K562 (cell line): Measurements from ENCODE around the gene SP6. TPM values are rescaled to one million over a fixed set of nuclear protein-coding genes. Genes with fewer than 3 reads are reported as not detected.

Experiments
- ATAC-seq: fragments of 200-7000 bp; cut with Tn5 transposase; 3 replicates; pipeline ENCODE4 v1.9.1; 2020; ENCODE audit warnings: moderate library complexity
- BruUV-seq: library from RNA; stranded (reverse); fragments of 400-500 nt; replicated peaks from 2 replicates; lab custom pipeline; 2021; lab: Mats Ljungman, UMichigan
- CTCF ChIA-PET: fragments of 300-600 bp; formaldehyde crosslinking; extraction: SDS; loops from one replicate; lab custom pipeline; 2021; ENCODE audit warnings: low intra/inter-chr PET ratio; lab: Yijun Ruan, JAX
- POLR2A ChIA-PET: fragments of 300-600, 350-650 bp; sonication (Branson Sonifier 250); formaldehyde crosslinking; extraction: SDS; loops from one replicate; lab custom pipeline; 2021; ENCODE audit warnings: antibody characterized with exemption, inconsistent platforms; lab: Yijun Ruan, JAX
- DNase-seq, 4 experiments: peaks; one replicate each; pipeline versions ENCODE4 v3.0.0 to v3.0.0-alpha.2; 2011 to 2018; ENCODE audit warnings: low spot score in 3 of 4, mixed read lengths in 3 of 4; ENCODE audit errors: extremely low read depth in 1 of 4
- FAIRE-seq: peaks from 2 replicates; lab custom pipeline; 2011; peaks lifted over from hg19 to GRCh38; lab: Jason Lieb, UNC
- H2AFZ ChIP-seq: 2 replicates; pipeline ENCODE4 v1.6.0; 2011; ENCODE audit warnings: low read depth, low read length, control low read depth, inconsistent platforms
- H3K27ac ChIP-seq: fragments of 200-600 bp; 3 replicates; pipeline ENCODE4 v1.8.0; 2011; ENCODE audit warnings: low read depth, mild to moderate bottlenecking, control low read depth, inconsistent platforms, low read length, moderate library complexity, mixed read lengths; ENCODE audit errors: extremely low read depth
- H3K27me3 ChIP-seq, 2 experiments: fragments of 300-600 bp in 1 of 2; 2 replicates in 1 of 2; 3 replicates in 1 of 2; pipeline versions ENCODE4 v1.6.0 to v1.8.0; 2011; ENCODE audit warnings: inconsistent platforms in 2 of 2, low read length in 2 of 2, mild to moderate bottlenecking in 1 of 2, mixed read lengths in 1 of 2, moderate library complexity in 1 of 2; ENCODE audit not compliant: control insufficient read depth in 2 of 2, insufficient read depth in 2 of 2
- H3K36me3 ChIP-seq: fragments of 300-600 bp; 3 replicates; pipeline ENCODE4 v1.8.0; 2011; ENCODE audit warnings: mild to moderate bottlenecking, low read length, inconsistent platforms; ENCODE audit not compliant: control insufficient read depth, insufficient read depth
- H3K4me1 ChIP-seq, 2 experiments: fragments of 200-600 bp in 1 of 2; replicated peaks in 1 of 2; 2 replicates in 1 of 2; 3 replicates in 1 of 2; pipeline versions ENCODE4 v1.5.1 to v1.8.0; 2011; ENCODE audit warnings: inconsistent platforms in 2 of 2, low read length in 2 of 2, mild to moderate bottlenecking in 1 of 2, mixed read lengths in 1 of 2, moderate library complexity in 1 of 2; ENCODE audit not compliant: control insufficient read depth in 2 of 2, insufficient read depth in 2 of 2
- H3K4me2 ChIP-seq: 2 replicates; pipeline ENCODE4 v1.6.1; 2011; ENCODE audit warnings: low read length, control low read depth, inconsistent platforms, mixed read lengths; ENCODE audit not compliant: insufficient read depth
- H3K4me3 ChIP-seq: fragments of 200-600 bp; sonication (generic), shearing (Covaris generic); 2 replicates; pipeline ENCODE4 v1.5.1; 2016; ENCODE audit warnings: control low read depth, inconsistent platforms
- H3K79me2 ChIP-seq: fragments of 200-600 bp; 3 replicates; pipeline ENCODE4 v1.8.0; 2011; ENCODE audit warnings: low read length, inconsistent platforms; ENCODE audit not compliant: control insufficient read depth, insufficient read depth
- H3K9ac ChIP-seq, 2 experiments: 2 replicates each; pipeline versions ENCODE4 v1.6.0 to v1.6.1; 2011; ENCODE audit warnings: low read depth in 2 of 2, low read length in 2 of 2, control low read depth in 1 of 2, inconsistent platforms in 1 of 2, mild to moderate bottlenecking in 1 of 2, mixed read lengths in 1 of 2; ENCODE audit not compliant: insufficient read depth in 1 of 2
- H3K9me1 ChIP-seq: one replicate; pipeline ENCODE4 v1.6.0; 2011; ENCODE audit warnings: inconsistent platforms, mild to moderate bottlenecking, low read length, moderate library complexity; ENCODE audit not compliant: control insufficient read depth, insufficient read depth
- H3K9me3 ChIP-seq: replicated peaks from 2 replicates; pipeline ENCODE4 v1.5.1; 2011; ENCODE audit warnings: low read depth, low read length, inconsistent platforms; ENCODE audit not compliant: control insufficient read depth, insufficient read depth
- H4K20me1 ChIP-seq: replicated peaks from 2 replicates; pipeline ENCODE4 v1.6.1; 2011; ENCODE audit warnings: low read length, inconsistent platforms, mixed read lengths; ENCODE audit not compliant: control insufficient read depth, insufficient read depth
- FOS ChIP-seq: IDR thresholded peaks from 3 replicates; pipeline ENCODE4 v1.6.1; 2011; ENCODE audit not compliant: insufficient read length; ENCODE audit errors: extremely low read depth
- MAFG ChIP-seq: fragments of 450-650 bp; conservative IDR thresholded peaks from 2 replicates; pipeline ENCODE4 v1.6.1; 2016; ENCODE audit warnings: missing genetic modification characterization, missing compliant biosample characterization
- OTX1 ChIP-seq: fragments of 450-650 bp; formaldehyde crosslinking; IDR thresholded peaks from 2 replicates; pipeline ENCODE4 v1.4.0; 2022; ENCODE audit warnings: mild to moderate bottlenecking
- RAD21 ChIP-seq, 2 experiments: fragments of 250-450 bp in 1 of 2; fragments of 450-650 bp in 1 of 2; sonication (Bioruptor Pico) in 1 of 2; formaldehyde crosslinking in 1 of 2; IDR thresholded peaks in 1 of 2; conservative IDR thresholded peaks in 1 of 2; 2 replicates each; pipeline versions ENCODE4 v1.4.0 to v1.8.0; 2020 to 2022; ENCODE audit warnings: mild to moderate bottlenecking in 2 of 2, moderate library complexity in 1 of 2
- SOX6 ChIP-seq: fragments of 450-650 bp; IDR thresholded peaks from 2 replicates; pipeline ENCODE4 v1.6.1; 2014; ENCODE audit warnings: mild to moderate bottlenecking
- TRIM24 ChIP-seq, 2 experiments: fragments of 450-650 bp; IDR thresholded peaks; 2 replicates each; pipeline ENCODE4 v1.6.1; 2016
- ZBTB9 ChIP-seq: fragments of 450-650 bp; formaldehyde crosslinking; IDR thresholded peaks from 2 replicates; pipeline ENCODE4 v1.4.0; 2020; ENCODE audit warnings: mild to moderate bottlenecking, moderate library complexity
- ZNF184 ChIP-seq: sonication (generic); formaldehyde crosslinking; IDR thresholded peaks from 2 replicates; pipeline ENCODE4 v1.5.0; 2020; ENCODE audit warnings: missing genetic modification reagents
- ZNF239 ChIP-seq: fragments of 250-450 bp; sonication (Bioruptor Pico); IDR thresholded peaks from 2 replicates; pipeline ENCODE4 v1.4.0; 2020; ENCODE audit warnings: mild to moderate bottlenecking
- ZNF592 ChIP-seq: fragments of 450-650 bp; IDR thresholded peaks from 2 replicates; pipeline ENCODE4 v1.6.1; 2017; ENCODE audit warnings: antibody characterized with exemption, mild to moderate bottlenecking
- WGBS: fragments of 100-300 bp; shearing (Covaris generic); methylation state at CpG from one replicate; pipeline ENCODE4 v1.1.6; 2016; ENCODE audit warnings: low coverage, mixed read lengths; ENCODE audit not compliant: insufficient coverage; ENCODE audit errors: missing lambda C conversion rate; 5-methylcytosine and 5-hydroxymethylcytosine counted together
- in situ Hi-C: fragments of 300-500 bp; cut with MboI; formaldehyde crosslinking; loops from 4 replicates; pipeline ENCODE4 v1.15.0; 2018; ENCODE audit warnings: inconsistent platforms, mixed read lengths
- intact Hi-C: fragments of 100-400 bp; cut with micrococcal nuclease; formaldehyde crosslinking; loops from 2 replicates; pipeline ENCODE4 v1.14.2; 2022
- polyA plus RNA-seq, 8 experiments: library from polyadenylated mRNA; depleted of rRNA in 4 of 8; stranded (reverse) in 5 of 8; unstranded in 3 of 8; fragments of >200 nt; fragmentation: Nextera tagmentation in 2 of 8; fragmentation: Illumina TruSeq in 1 of 8; extraction: Ambion mirVana in 2 of 8; extraction: Trizol in 1 of 8; gene quantifications; 2 replicates each; pipeline versions ENCODE4 v1.2.1 to v1.2.3, GENCODE V29; 2011 to 2014; ENCODE audit warnings: inconsistent platforms in 1 of 8, missing spikeins in 1 of 8
- total RNA-seq, 7 experiments: library from RNA; depleted of rRNA in 6 of 7; stranded (reverse); fragments of >200 nt in 6 of 7; fragmentation: Illumina TruSeq in 2 of 7; extraction: Trizol in 2 of 7; gene quantifications; 2 replicates each; pipeline versions ENCODE4 v1.2.1 to v1.2.3, GENCODE V29; 2011 to 2021; ENCODE audit warnings: low replicate concordance in 1 of 7
- TF ChIP-seq, protein P1 (sequence below): fragments of 150-350 bp; conservative IDR thresholded peaks from 2 replicates; pipeline ENCODE4 v1.6.1; 2014; ENCODE audit warnings: low read length

The SP6 gene
- total and polyA plus RNA-seq, 9 of the 15 experiments (the other 6 are each of a cell fraction or from before 2014, with no cell fraction given): 0.11 to 7.9 (median 2.2) TPM

- TF ChIP-seq, protein P1, sequence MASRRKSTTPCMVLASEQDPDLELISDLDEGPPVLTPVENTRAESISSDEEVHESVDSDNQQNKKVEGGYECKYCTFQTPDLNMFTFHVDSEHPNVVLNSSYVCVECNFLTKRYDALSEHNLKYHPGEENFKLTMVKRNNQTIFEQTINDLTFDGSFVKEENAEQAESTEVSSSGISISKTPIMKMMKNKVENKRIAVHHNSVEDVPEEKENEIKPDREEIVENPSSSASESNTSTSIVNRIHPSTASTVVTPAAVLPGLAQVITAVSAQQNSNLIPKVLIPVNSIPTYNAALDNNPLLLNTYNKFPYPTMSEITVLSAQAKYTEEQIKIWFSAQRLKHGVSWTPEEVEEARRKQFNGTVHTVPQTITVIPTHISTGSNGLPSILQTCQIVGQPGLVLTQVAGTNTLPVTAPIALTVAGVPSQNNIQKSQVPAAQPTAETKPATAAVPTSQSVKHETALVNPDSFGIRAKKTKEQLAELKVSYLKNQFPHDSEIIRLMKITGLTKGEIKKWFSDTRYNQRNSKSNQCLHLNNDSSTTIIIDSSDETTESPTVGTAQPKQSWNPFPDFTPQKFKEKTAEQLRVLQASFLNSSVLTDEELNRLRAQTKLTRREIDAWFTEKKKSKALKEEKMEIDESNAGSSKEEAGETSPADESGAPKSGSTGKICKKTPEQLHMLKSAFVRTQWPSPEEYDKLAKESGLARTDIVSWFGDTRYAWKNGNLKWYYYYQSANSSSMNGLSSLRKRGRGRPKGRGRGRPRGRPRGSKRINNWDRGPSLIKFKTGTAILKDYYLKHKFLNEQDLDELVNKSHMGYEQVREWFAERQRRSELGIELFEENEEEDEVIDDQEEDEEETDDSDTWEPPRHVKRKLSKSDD: no peak
Measured at GRCh38 chr17:47864791-47865216, 13.8 kb upstream of the SP6 start (continued).

GRCh38 chr17:47862621-47863440 lies 11.9 kb upstream of the SP6 start:
- no peaks in the 10 kb centered on the region for H3K79me2 ChIP-seq
- no peaks in the 10 kb centered on the region for H3K36me3 ChIP-seq
- ATAC-seq (no peak), FAIRE-seq (no peak), DNase-seq (no peak)
- no TSS peak for BruUV-seq
- no peaks in the 10 kb centered on the region for H3K27me3 ChIP-seq
- H3K9ac ChIP-seq: 0 out of 4 replicates have a peak overlapping the region, but pooled peaks of 1 of the 2 experiments have one; percentile 6
- intact Hi-C loops (no loop called here), in situ Hi-C loops (no loop called here)
- no peak overlapping the region for H3K4me2 ChIP-seq
- 67% methylated on average over 5 of the region's 7 CpGs for WGBS
- H4K20me1 ChIP-seq: no peaks in the 10 kb centered on the region
- H3K9me3 ChIP-seq: no peaks in the 10 kb centered on the region
- no peak overlapping the region for H3K4me3 ChIP-seq
- POLR2A ChIA-PET: interaction anchor here (0.9 kb wide), 1 partner anchor 10 kb away, joined by 3 read pairs; no protein-coding TSS in a partner anchor
- CTCF ChIA-PET: no interaction called here
- no peak overlapping the region for H2AFZ ChIP-seq
- peaks cover 30 to 35% of the 10 kb centered on the region in 2 experiments for H3K4me1 ChIP-seq
- no peaks in the 10 kb centered on the region for H3K9me1 ChIP-seq
- H3K27ac ChIP-seq: no peak overlapping the region
- no peak for TF ChIP-seq ZBTB9 (CRISPR knock-in tag)
- peak; percentile 5 for TF ChIP-seq FOS
- TF ChIP-seq TRIM24 (IDR thresholded peaks at IDR 0.05): peak; percentile 46 to 69; a peak in 3 of 4 replicates
- 0 out of 2 replicates have a peak, but pooled peaks have one; percentile 36 for TF ChIP-seq ZNF592
- no peak for TF ChIP-seq RAD21 (CRISPR knock-in tag; conservative IDR thresholded peaks at IDR 0.05 in 1 of 2, IDR thresholded peaks at IDR 0.05 in 1 of 2)
- TF ChIP-seq ZNF184: no peak
- no peak for TF ChIP-seq ZNF239
- no peak for TF ChIP-seq SOX6
- TF ChIP-seq MAFG: 0 out of 2 replicates have a peak, but pooled peaks have one; percentile 27
- no peak for TF ChIP-seq OTX1 (CRISPR knock-in tag)
